HG03558 (cell line): ENCODE measurements around the gene GLG1.
"Not testable (repeated sequence)": the region's sequence is repeated elsewhere in the genome, so short reads cannot be mapped to it uniquely, and the experiment has no call there.

Experiments
- ATAC-seq: cut with Tn5 transposase; IDR thresholded peaks from one replicate; pipeline ENCODE4 v1.9.1; 2021; ENCODE audit warnings: moderate number of reproducible peaks; ENCODE audit not compliant: unreplicated experiment; ENCODE audit errors: extremely low read depth

The GLG1 gene

DNA sequence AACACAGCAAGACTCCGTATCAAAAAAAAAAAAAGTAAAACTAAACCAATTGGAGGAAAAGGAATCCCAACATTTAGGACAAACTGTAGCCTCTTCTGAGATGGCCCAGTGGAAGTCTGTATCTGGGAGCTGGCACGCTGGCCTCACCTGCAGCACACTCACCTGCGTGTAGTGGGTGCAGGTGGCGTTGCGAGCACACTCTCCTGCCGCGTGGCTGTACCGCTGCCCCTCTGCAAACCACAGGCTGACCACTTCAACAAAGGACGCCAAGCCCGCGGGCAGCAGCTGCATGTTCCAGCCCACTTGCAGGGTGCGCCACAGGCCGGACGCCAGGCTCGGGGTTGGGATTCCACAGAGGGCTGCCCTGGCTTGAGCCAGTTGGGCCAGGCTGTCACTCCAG lies 189.0 kb downstream of the GLG1 start:
- ATAC-seq: not testable (repeated sequence)

- not testable (repeated sequence) for ATAC-seq
Measured at GRCh38 chr16:74413920-74414319, 193.0 kb downstream of the GLG1 start.

- not testable (repeated sequence) for ATAC-seq
Measured at GRCh38 chr16:74413485-74413884, 193.4 kb downstream of the GLG1 start.

DNA sequence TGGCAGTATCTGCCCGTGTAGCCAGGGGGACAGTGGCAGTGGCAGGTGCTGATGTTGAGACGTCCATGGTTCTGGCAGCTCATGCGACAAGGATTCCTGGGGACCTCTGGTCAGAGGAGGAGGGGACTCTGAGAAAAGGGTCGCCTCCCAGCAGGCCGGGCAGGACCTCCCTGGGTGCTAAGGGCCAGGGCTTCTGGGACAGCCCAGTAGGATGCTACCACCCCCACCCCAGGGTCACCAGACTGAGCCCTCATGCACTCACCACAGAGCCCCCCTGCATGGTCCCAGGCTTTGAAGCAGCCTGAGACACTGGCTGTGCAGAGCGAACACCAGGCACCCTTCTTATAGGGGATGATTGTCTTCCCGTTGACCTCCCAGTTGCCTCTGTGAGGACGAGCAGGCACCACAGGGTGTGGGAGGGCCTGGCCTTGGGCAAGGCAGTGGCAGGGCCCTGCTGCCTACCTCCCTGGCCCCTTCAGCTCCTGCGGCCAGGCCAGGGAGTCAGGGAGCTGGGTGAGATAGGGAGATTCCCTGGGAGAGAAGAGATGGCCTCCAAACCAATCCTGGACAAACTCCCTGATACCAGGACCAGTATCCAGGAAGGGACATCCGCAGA lies 194.0 kb downstream of the GLG1 start:
- not testable (repeated sequence) for ATAC-seq

DNA sequence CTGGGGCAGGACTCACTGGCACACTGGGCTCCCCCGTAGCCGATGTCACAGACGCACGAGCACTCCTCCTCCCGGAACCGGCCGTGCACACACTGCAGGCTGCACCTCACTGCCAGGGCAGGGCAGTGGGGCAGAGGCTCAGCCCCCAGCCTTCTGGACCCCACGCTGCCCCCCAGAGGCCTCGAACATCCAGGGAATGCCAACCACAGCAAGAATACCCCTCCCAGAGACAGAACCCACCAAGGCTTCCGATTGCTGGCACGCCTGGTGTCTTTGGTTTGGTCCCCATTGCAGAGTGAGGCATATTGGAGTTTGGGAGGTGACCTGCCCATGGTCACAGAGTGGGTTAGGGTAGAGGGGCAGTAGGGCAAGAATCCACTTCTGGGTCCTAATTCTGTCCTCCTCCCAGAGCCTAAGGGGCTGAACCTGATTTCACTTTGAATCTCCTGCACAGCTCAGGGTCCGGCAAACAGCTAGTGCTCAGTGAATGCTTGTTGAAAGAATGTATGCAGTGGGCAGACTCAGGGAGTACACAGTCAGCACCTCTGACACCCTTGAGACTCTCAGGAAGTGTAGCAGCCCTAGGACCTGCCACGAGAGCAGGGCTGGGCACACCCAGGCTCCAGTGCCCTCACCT lies 194.7 kb downstream of the GLG1 start:
- ATAC-seq: not testable (repeated sequence)

- not testable (repeated sequence) for ATAC-seq
Measured at GRCh38 chr16:74410981-74411380, 195.9 kb downstream of the GLG1 start.

DNA sequence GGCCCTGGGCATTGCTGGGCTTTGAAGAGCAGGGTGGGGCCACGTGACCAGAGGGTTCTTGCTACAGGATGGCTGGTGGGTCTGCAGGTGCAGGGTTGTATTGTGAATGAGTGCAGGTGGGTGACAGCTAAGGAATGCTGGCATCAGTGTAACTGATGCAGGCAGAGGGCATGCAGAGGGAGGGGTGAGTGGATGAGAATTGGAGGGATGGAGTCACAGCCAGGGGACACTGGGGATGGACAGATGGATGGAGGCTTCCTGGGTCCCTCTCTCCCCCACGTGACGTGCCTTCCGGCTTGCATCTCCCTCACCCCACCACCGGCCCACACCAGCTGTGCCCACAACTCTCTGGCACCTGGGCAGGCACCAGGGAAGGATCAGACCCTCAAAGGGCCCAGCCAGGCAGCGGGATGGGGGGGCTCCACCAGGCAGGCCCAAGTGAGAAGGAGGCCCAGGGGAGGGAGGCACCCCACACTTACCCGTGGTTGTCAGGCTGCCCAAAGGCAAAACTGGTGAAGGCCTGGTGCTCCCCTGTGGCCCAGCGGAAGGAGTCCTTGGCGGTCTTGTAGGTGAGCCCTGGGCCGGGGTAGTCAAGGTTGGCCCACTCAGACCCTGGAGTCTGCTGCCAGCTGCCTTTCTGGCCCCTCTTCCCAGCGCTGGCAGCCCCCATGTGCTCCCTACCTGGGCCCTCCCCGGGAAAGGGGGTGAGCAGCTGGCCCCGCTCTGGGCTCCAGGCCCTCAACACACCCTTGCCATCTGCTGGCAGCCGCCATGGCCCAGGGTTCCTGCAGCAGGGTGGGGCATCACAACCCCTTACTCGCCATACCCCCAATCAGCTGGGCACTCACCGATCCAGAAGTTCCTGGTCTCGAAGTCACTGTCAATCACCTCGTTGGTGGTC lies 196.6 kb downstream of the GLG1 start:
- not testable (repeated sequence) for ATAC-seq

- not testable (repeated sequence) for ATAC-seq
Measured at GRCh38 chr16:74409185-74409981, 197.5 kb downstream of the GLG1 start.

GRCh38 chr16:74407362-74407705 lies 199.6 kb downstream of the GLG1 start:
- ATAC-seq: not testable (repeated sequence)

DNA sequence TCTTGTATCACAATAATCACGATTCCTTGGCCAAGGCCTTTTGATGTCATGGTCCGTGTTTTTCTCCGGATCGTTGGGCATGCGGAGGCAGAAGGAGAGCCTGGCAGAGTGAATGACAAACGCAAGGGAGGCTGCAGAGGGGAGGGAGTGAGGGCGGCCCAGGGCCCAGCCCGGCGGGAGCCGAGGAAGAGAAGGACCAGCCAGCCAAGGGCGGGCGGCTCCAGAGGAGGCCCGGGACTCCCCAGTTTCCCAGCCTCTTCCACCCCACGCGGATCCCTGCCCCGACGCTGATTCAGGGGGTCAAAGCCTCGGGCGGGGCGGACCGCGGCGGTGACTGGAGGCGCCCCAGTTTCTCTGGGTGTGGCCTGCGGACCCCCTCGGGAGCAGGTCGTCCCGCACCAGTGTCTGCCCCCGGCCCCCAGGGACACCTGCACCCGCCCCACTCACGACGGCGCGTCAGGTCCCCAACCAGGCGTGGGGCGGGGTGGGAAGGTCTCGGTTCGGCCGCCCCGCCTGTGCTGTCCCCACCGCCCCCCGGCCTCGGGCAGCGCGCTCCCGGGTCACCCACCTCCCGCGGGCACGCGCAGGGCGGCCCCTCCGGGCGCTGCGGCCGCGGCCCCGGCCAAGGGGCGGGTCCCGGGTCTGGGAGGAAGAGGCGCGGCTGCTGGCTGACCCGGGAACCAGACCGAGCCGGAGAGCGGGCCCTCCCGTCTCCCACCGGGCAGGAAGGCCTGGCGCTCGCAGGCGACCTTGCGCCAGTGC lies 200.1 kb downstream of the GLG1 start:
- ATAC-seq: not testable (repeated sequence)

GRCh38 chr16:74404148-74404933 lies 202.6 kb downstream of the GLG1 start:
- not testable (repeated sequence) for ATAC-seq

DNA sequence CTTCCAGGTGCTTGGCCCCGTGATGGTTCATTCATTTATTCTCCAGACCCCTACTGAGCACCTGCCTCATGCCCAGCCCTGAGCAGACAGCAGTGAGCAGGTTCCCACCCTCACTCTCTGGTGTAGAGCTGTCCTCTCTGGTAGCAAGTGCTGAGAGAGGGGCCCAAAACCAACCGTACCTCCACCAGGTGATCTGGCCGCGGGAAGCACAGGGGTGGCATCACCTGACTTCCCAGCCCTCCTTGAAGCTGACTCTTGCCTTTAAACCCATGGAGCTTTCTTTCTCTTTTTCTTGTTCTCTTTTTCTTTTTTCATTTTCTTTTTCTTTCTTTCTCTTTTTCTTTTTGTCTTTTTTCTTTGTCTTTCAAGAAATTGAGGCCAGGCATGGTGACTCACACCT lies 206.7 kb downstream of the GLG1 start:
- not testable (repeated sequence) for ATAC-seq

DNA sequence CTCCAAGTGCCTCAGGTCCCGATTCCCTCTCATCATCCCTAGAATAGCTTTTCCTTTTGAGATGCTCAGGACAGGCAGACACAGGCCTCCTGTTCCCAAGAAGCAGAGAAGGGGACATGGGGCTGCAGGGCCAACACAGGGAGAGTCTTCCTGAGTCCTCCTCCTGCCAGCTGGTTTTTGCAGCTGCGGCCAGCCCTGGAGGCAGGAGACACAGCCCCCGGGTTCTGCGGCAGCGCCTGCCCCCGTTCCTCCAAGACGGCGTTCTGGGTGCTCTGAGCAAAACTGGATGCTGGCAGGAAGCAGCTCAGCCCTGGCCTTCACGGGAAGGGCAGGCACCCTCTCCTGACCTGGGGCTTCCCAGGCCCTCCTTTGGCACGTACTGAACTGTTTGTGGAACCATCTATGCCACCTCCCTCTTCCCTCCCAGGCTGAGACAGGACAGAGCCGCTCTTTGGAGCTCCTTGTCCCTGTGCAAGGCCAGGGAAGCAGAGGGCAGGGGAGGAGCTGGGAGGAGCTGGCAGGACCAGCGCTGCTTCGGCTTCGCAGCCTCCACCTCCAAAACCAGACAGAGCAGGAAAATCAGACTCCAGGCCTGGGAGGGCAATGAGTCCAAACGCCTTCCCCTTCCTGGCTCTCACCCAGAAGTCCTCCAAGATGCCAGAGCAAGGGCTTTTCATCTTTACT lies 208.6 kb downstream of the GLG1 start:
- not testable (repeated sequence) for ATAC-seq
